PC-9 (cell line): Measurements from ENCODE around the gene ADAD1.

Experiments
- EZH2 ChIP-seq: fragments of 200-600 bp; sonication (generic); IDR thresholded peaks from 2 replicates; pipeline ENCODE4 v1.8.0; 2017; ENCODE audit warnings: antibody characterized with exemption, low read depth
- TF ChIP-seq, protein P1 (sequence below): fragments of 200-600 bp; sonication (generic); conservative IDR thresholded peaks from 2 replicates; pipeline ENCODE4 v1.6.1; 2017; ENCODE audit warnings: mixed run types, antibody characterized with exemption, mild to moderate bottlenecking, moderate library complexity

DNA sequence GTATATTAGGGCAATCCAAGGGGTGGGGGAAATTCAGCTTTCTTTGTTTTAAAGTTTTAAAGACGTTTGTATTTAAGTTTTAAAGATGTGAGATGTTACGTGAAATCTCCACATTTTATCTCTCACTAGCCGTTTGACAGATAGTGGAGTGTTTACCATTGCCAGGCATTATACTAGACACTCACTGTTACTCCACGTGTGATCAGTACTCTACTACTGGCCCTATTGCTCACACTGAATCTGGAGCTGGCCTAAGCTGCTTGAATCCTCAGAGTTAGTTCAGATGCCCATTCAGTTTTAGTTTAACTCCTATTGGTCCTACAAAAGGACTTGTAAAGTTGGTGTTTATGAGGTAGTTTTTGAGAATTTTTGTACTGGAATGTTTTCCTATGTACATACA lies 4.5 kb downstream of the ADAD1 start:
- TF ChIP-seq, protein P1, sequence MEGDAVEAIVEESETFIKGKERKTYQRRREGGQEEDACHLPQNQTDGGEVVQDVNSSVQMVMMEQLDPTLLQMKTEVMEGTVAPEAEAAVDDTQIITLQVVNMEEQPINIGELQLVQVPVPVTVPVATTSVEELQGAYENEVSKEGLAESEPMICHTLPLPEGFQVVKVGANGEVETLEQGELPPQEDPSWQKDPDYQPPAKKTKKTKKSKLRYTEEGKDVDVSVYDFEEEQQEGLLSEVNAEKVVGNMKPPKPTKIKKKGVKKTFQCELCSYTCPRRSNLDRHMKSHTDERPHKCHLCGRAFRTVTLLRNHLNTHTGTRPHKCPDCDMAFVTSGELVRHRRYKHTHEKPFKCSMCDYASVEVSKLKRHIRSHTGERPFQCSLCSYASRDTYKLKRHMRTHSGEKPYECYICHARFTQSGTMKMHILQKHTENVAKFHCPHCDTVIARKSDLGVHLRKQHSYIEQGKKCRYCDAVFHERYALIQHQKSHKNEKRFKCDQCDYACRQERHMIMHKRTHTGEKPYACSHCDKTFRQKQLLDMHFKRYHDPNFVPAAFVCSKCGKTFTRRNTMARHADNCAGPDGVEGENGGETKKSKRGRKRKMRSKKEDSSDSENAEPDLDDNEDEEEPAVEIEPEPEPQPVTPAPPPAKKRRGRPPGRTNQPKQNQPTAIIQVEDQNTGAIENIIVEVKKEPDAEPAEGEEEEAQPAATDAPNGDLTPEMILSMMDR, result no peak
- no peak for TF ChIP-seq EZH2
